Breast epithelium (tissue), 4 donors: ENCODE measurements around the gene USP3. TPM values are rescaled to one million over a fixed set of nuclear protein-coding genes. Genes with fewer than 3 reads are reported as not detected.

Experiments used
- DNase-seq, 2 donors: peaks; one replicate each; pipeline ENCODE4 v3.0.0-alpha.2; 2019; ENCODE audit warnings: low spot score in 2 of 2
- H3K27ac ChIP-seq, 2 donors: fragments of 200-600 bp; sonication (generic) in 1 of 2; one replicate each; pipeline ENCODE4 v1.5.1; 2016 to 2019; ENCODE audit warnings: mild to moderate bottlenecking in 1 of 2
- H3K27me3 ChIP-seq, 2 donors: fragments of 200-600 bp; sonication (generic) in 1 of 2; one replicate each; pipeline versions ENCODE4 v1.5.1 to v1.6.0; 2017 to 2019; ENCODE audit warnings: control low read depth in 1 of 2, mild to moderate bottlenecking in 1 of 2
- H3K36me3 ChIP-seq: fragments of 200-600 bp; one replicate; pipeline ENCODE4 v1.5.1; 2019
- H3K4me1 ChIP-seq, 2 donors: fragments of 200-600 bp; sonication (generic); one replicate each; pipeline ENCODE4 v1.5.1; 2016 to 2019; ENCODE audit warnings: control low read depth in 1 of 2
- H3K4me3 ChIP-seq, 3 donors: fragments of 200-600 bp; sonication (generic); 1 replicate in 2 of 3; 2 replicates in 1 of 3; pipeline ENCODE4 v1.5.1; 2016 to 2019; ENCODE audit warnings: mild to moderate bottlenecking in 3 of 3, moderate library complexity in 2 of 3
- H3K9me3 ChIP-seq, 2 donors: fragments of 200-600 bp; sonication (generic) in 1 of 2; one replicate each; pipeline ENCODE4 v1.5.1; 2016 to 2019; ENCODE audit warnings: control low read depth in 1 of 2
- CTCF ChIP-seq, 3 donors: fragments of 450-650 bp; IDR thresholded peaks; one replicate each; pipeline ENCODE4 v1.5.1; 2016 to 2017; ENCODE audit warnings: antibody characterized with exemption in 3 of 3, mild to moderate bottlenecking in 3 of 3, moderate library complexity in 3 of 3
- POLR2A ChIP-seq: fragments of 450-650 bp; IDR thresholded peaks from one replicate; pipeline ENCODE4 v1.6.1; 2016; ENCODE audit warnings: antibody characterized with exemption, mild to moderate bottlenecking, moderate library complexity
- POLR2AphosphoS5 ChIP-seq, 3 donors: sonication (generic); formaldehyde crosslinking; IDR thresholded peaks; one replicate each; pipeline ENCODE4 v1.6.1; 2017; ENCODE audit warnings: antibody characterized with exemption in 3 of 3
- intact Hi-C: fragments of 100-400 bp; cut with DNase I; formaldehyde crosslinking; loops from one replicate; pipeline ENCODE4 v1.15.1; 2023; ENCODE audit warnings: low total_unique reads
- total RNA-seq, 3 donors: library from RNA; depleted of rRNA; stranded (reverse); fragments of >200 nt; gene quantifications; one replicate each; pipeline ENCODE4 v1.1.0, GENCODE V29; 2016

The USP3 gene
- total RNA-seq, 3 donors from 2014 or later = 70.4 to 88.7 (median 76.7) TPM

DNA sequence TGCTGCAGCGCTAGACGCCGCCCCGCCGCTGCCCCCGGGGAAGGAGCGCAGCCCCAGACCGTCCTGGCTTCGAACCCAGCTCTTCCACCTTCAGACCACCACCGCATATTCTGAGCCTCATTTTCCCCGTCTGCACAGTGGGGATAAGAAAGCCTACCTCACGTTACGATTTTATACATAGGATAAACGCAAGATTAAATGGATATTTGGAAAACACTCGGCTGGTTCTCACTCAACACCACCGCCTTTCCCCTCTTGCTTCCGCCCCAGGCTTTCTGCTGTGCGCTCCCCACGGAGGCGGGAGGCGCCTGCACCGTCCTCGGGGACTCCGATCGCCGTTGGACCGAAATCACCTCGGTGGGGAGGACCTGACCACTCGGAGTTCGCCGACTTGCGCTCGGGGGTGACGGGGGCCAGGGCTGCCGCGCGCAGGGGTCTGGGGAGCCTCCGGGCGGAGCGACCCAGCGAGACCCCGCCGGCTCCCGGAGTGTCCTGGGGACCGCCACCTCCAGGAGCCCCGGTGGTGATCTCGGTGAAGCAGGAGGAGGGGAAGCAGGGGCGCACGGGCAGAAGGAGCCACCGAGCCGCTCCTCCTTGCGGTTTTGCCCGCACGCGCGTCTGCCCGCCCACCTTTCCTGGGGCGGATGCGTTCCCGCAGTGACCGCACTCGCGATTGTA, 96.8 kb downstream of the USP3 start:
- no peak for TF ChIP-seq POLR2A
- TF ChIP-seq CTCF (IDR thresholded peaks at IDR 0.05) = no peak
- TF ChIP-seq POLR2AphosphoS5 (IDR thresholded peaks at IDR 0.05) = no peak
- Histone ChIP-seq H3K36me3 (no peaks in the 10 kb centered on the region), H3K9me3 (no peaks in the 10 kb centered on the region), H3K4me3 (peak overlapping the region; percentile 58 to 90 (median 82)), H3K4me1 (peaks cover 6 to 10% of the 10 kb centered on the region in 2 donors), H3K27me3 (no peaks in the 10 kb centered on the region), H3K27ac (peak overlapping the region; percentile 78 to 87)
- DNase-seq = no peak
- intact Hi-C loops = no loop called here

DNA sequence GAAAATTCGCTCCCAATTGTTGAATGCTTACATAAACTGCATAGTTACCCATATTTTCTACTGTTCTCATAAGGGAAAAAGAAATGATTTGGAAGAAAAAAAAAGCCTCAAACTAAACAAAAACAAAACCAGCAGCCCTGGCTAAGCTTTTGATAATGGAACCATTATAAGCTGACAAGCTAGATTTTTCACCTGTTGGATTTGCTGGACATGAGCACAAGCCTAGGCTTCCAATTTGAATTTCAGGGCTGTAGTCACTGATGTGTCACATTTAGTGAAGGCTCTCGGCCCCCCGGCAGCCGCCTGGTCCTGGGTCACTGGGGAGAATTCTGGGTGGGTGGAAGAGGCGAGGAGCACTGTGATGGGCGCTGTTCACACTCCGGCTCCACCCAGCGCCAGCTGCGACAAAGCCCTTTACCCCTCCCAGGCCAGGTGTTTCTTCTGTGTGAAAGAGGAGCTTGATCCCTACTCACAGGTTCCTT, 97.4 kb downstream of the USP3 start:
- peak overlapping the region; percentile 58 to 90 (median 82) for H3K4me3 ChIP-seq
- no peak for TF ChIP-seq POLR2A
- no peak for TF ChIP-seq POLR2AphosphoS5 (IDR thresholded peaks at IDR 0.05)
- no peak for TF ChIP-seq CTCF (IDR thresholded peaks at IDR 0.05)
- H3K9me3 ChIP-seq = no peaks in the 10 kb centered on the region
- H3K4me1 ChIP-seq = peaks cover 6 to 10% of the 10 kb centered on the region in 2 donors
- H3K36me3 ChIP-seq = no peaks in the 10 kb centered on the region
- peak overlapping the region in 1 of 2 donors; percentile 78 for H3K27ac ChIP-seq
- H3K27me3 ChIP-seq = no peaks in the 10 kb centered on the region
- intact Hi-C loops = no loop called here
- no peak for DNase-seq

DNA sequence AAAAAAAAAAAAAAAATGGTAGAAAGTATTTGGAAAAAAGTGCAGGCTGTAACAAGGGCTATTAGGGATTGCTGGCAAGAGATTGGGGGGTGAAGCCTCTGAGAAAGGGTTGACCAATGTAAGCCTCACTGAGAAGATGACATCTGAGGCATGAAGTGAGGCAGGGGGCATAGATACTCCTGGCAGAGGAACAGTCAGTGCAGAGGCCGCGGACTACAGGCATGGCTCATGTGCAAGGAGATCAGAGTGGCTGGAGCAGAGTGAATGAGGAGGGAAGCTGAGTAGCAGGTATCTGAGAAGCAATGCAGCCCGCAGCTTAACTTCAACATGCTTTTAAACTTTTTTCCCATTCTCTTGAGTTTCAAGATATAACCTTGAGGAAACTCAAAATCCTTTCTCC, 98.2 kb downstream of the USP3 start:
- TF ChIP-seq POLR2A (no peak), CTCF (IDR thresholded peaks at IDR 0.05) (no peak), POLR2AphosphoS5 (IDR thresholded peaks at IDR 0.05) (no peak)
- Histone ChIP-seq H3K4me3 (no peak overlapping the region), H3K27ac (no peak overlapping the region), H3K36me3 (no peaks in the 10 kb centered on the region), H3K9me3 (no peaks in the 10 kb centered on the region), H3K27me3 (no peaks in the 10 kb centered on the region), H3K4me1 (peaks cover 4% of the 10 kb centered on the region in 2 donors)
- DNase-seq = no peak
- intact Hi-C loops = no loop called here

- intact Hi-C loops = no loop called here
- no peak for TF ChIP-seq CTCF (IDR thresholded peaks at IDR 0.05)
- TF ChIP-seq POLR2AphosphoS5 (IDR thresholded peaks at IDR 0.05) = no peak
- no peak for TF ChIP-seq POLR2A
- Histone ChIP-seq H3K4me1 (peaks cover 0 to under 1% of the 10 kb centered on the region in 2 donors), H3K27ac (no peak overlapping the region), H3K9me3 (no peaks in the 10 kb centered on the region), H3K4me3 (no peak overlapping the region), H3K27me3 (no peaks in the 10 kb centered on the region), H3K36me3 (no peaks in the 10 kb centered on the region)
- DNase-seq = no peak
Measured at GRCh38 chr15:63603516-63603915, 99.1 kb downstream of the USP3 start.

GRCh38 chr15:63604281-63604680, 99.9 kb downstream of the USP3 start:
- Histone ChIP-seq H3K4me1 (no peaks in the 10 kb centered on the region), H3K27me3 (no peaks in the 10 kb centered on the region), H3K4me3 (no peak overlapping the region), H3K9me3 (no peaks in the 10 kb centered on the region), H3K36me3 (peaks cover 4% of the 10 kb centered on the region), H3K27ac (no peak overlapping the region)
- TF ChIP-seq CTCF (IDR thresholded peaks at IDR 0.05) (no peak), POLR2A (no peak), POLR2AphosphoS5 (IDR thresholded peaks at IDR 0.05) (no peak)
- no peak for DNase-seq
- intact Hi-C loops = no loop called here
